ENCODE data around the gene ENC1.

- TF ChIP-seq EP300 (IDR thresholded peaks at IDR 0.05; ENCODE audit: borderline replicate concordance in 1 of 2, low read depth in 2 of 2, low read length in 2 of 2), result no peak
- TF ChIP-seq, protein P1, sequence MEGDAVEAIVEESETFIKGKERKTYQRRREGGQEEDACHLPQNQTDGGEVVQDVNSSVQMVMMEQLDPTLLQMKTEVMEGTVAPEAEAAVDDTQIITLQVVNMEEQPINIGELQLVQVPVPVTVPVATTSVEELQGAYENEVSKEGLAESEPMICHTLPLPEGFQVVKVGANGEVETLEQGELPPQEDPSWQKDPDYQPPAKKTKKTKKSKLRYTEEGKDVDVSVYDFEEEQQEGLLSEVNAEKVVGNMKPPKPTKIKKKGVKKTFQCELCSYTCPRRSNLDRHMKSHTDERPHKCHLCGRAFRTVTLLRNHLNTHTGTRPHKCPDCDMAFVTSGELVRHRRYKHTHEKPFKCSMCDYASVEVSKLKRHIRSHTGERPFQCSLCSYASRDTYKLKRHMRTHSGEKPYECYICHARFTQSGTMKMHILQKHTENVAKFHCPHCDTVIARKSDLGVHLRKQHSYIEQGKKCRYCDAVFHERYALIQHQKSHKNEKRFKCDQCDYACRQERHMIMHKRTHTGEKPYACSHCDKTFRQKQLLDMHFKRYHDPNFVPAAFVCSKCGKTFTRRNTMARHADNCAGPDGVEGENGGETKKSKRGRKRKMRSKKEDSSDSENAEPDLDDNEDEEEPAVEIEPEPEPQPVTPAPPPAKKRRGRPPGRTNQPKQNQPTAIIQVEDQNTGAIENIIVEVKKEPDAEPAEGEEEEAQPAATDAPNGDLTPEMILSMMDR (IDR thresholded peaks at IDR 0.05; ENCODE audit: control extremely low read depth in 1 of 3, insufficient read depth in 1 of 3, low read depth in 1 of 3, low read length in 3 of 3), result no peak
- TF ChIP-seq EZH2 (IDR thresholded peaks at IDR 0.05; ENCODE audit: low read depth, low read length, severe bottlenecking), result no peak
- TF ChIP-seq ZNF274 (IDR thresholded peaks at IDR 0.05; ENCODE audit: borderline replicate concordance, extremely low read depth, low read length), result no peak
- no peak for TF ChIP-seq POLR2AphosphoS5 (IDR thresholded peaks at IDR 0.05; ENCODE audit: low read depth, low read length)
- TF ChIP-seq, protein P2, sequence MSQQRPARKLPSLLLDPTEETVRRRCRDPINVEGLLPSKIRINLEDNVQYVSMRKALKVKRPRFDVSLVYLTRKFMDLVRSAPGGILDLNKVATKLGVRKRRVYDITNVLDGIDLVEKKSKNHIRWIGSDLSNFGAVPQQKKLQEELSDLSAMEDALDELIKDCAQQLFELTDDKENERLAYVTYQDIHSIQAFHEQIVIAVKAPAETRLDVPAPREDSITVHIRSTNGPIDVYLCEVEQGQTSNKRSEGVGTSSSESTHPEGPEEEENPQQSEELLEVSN (IDR thresholded peaks at IDR 0.05), result no peak
- no peak for TF ChIP-seq JUN (IDR thresholded peaks at IDR 0.05; ENCODE audit: low read depth, low read length)
- TF ChIP-seq CREB1 (IDR thresholded peaks at IDR 0.05), result no peak
- no peak for TF ChIP-seq SP2 (IDR thresholded peaks at IDR 0.05; ENCODE audit: low read length)
- TF ChIP-seq RBBP5 (IDR thresholded peaks at IDR 0.05; ENCODE audit: borderline replicate concordance, low read depth, low read length), result no peak
- no peak for TF ChIP-seq POLR2A (IDR thresholded peaks at IDR 0.05; ENCODE audit: control extremely low read depth in 1 of 2, low read depth in 2 of 2, low read length in 2 of 2)
- TF ChIP-seq TEAD4 (IDR thresholded peaks at IDR 0.05; ENCODE audit: low read depth, low read length), result no peak
These were observed 34.8 kb downstream of the ENC1 start for GRCh38 chr5:74605759-74606158.
